NB4 (cell line): ENCODE results near the gene PABPN1L.

Source experiments
- DNase-seq: peaks from one replicate; pipeline ENCODE4 v3.0.0; 2010; ENCODE audit warnings: low read depth
- H3K4me3 ChIP-seq: one replicate; pipeline ENCODE4 v1.5.1; 2011; ENCODE audit warnings: mild to moderate bottlenecking, low read depth, low read length, moderate library complexity
- MYC ChIP-seq: IDR thresholded peaks from 2 replicates; pipeline ENCODE4 v1.6.1; 2011; ENCODE audit warnings: low read depth, low read length
- POLR2A ChIP-seq: IDR thresholded peaks from 2 replicates; pipeline ENCODE4 v1.6.1; 2011; ENCODE audit warnings: mild to moderate bottlenecking; ENCODE audit not compliant: insufficient read length; ENCODE audit errors: extremely low read depth
- TF ChIP-seq, protein P1 (sequence below): IDR thresholded peaks from one replicate; pipeline ENCODE4 v1.5.1; 2012; ENCODE audit warnings: low read depth, low read length
- TF ChIP-seq, protein P2 (sequence below): IDR thresholded peaks from 2 replicates; pipeline ENCODE4 v1.6.1; 2011; ENCODE audit warnings: low read depth, low read length

Gene PABPN1L

DNA sequence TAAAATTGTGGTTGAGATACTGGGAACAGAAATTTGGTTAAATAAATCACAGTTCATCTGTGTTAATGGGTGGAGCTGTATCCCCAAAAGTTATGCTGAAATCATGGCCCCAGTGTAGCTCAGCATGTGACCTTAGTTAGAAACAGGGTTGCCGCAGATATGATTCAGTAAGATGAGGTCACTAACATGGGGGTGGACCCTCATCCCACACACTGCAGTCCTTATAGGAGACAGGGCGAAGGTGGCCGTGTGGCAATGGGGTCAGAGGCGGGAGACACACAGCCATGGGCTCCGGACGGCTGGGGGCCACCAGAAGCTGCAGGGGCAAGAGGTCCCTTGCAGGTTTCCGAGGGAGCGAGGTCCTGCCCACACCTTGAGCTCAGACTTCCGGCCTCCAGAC is 20.4 kb downstream of the PABPN1L start:
- no peak for DNase-seq
- TF ChIP-seq MYC (no peak), POLR2A (no peak)
- TF ChIP-seq, protein P1, sequence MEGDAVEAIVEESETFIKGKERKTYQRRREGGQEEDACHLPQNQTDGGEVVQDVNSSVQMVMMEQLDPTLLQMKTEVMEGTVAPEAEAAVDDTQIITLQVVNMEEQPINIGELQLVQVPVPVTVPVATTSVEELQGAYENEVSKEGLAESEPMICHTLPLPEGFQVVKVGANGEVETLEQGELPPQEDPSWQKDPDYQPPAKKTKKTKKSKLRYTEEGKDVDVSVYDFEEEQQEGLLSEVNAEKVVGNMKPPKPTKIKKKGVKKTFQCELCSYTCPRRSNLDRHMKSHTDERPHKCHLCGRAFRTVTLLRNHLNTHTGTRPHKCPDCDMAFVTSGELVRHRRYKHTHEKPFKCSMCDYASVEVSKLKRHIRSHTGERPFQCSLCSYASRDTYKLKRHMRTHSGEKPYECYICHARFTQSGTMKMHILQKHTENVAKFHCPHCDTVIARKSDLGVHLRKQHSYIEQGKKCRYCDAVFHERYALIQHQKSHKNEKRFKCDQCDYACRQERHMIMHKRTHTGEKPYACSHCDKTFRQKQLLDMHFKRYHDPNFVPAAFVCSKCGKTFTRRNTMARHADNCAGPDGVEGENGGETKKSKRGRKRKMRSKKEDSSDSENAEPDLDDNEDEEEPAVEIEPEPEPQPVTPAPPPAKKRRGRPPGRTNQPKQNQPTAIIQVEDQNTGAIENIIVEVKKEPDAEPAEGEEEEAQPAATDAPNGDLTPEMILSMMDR: no peak
- TF ChIP-seq, protein P2, sequence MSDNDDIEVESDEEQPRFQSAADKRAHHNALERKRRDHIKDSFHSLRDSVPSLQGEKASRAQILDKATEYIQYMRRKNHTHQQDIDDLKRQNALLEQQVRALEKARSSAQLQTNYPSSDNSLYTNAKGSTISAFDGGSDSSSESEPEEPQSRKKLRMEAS: no peak
- H3K4me3 ChIP-seq: no peak overlapping the region

DNA sequence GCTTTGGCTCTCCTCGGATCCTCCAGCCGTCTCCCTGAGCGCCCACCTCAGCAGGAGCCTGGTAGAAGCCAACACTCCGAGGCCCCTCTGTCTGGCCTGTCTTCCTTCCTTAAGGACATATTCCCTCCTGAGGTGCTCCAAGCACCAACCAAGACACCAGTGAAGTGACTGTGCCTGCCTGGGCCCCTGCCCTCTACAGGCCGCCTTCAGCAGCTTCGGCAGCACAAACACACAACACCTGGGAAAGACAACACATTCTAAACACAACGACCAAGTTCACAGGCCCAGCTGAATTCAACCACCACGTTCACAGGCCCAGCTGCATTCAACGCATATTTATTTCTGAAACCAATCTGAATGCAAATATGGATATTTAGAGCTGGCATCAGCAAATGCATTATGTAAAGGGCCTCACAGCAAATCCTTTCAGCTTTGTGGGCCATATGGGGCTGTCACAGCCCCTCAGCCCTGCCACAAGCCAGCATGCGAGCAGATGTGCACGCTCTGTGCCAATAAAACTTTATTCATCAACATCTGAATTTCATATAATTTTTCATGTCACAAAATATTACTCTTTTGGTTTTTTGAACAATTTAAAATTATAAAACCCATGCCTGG is 21.9 kb downstream of the PABPN1L start:
- peak; percentile 49 for DNase-seq
- H3K4me3 ChIP-seq: no peak overlapping the region
- TF ChIP-seq, protein P1: peak; percentile 34
- TF ChIP-seq, protein P2: no peak

DNA sequence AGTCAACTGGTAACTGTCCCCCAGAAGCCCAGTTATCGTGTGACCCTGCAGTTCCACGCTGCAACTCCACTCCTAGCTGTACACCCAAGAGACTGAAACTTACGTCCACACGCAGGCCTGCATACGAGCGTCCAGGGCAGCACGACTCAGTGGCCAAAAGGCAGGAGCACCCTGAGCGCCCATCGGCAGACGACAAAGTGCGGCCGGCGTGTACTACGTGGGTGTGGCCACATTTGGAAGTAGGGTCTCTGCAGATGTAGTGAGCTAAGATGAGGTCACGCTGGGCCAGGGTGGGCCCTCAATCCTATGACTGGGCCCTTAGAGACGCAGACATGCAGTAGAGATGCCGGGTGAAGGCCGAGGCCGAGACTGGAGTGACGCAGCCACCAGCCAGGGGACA is 23.2 kb downstream of the PABPN1L start:
- H3K4me3 ChIP-seq: no peak overlapping the region
- no peak for DNase-seq
- TF ChIP-seq MYC: no peak
- TF ChIP-seq, protein P2: no peak
- TF ChIP-seq POLR2A: no peak
- TF ChIP-seq, protein P1: no peak

DNA sequence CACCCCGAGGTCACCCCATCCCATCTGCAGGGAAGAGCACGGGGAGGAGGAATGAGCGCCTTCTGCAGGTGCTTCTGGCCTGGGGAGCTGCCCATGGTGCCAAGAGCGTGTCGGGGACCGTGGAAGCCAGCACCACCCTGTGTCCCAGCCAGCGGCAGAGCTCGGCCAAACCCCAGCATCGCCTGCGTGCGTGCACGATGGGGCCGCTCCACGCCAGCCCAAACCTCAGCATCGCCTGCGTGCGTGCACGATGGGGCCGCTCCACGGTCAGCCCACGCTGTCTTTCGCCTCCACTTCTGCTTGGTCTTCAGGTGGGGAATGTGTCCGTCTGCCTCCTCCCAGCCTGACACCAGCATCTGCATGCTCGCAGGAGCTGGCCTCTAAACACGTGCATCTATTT is 23.7 kb downstream of the PABPN1L start:
- TF ChIP-seq, protein P1: no peak
- TF ChIP-seq POLR2A (no peak), MYC (no peak)
- TF ChIP-seq, protein P2: no peak
- DNase-seq: no peak
- H3K4me3 ChIP-seq: no peak overlapping the region

DNA sequence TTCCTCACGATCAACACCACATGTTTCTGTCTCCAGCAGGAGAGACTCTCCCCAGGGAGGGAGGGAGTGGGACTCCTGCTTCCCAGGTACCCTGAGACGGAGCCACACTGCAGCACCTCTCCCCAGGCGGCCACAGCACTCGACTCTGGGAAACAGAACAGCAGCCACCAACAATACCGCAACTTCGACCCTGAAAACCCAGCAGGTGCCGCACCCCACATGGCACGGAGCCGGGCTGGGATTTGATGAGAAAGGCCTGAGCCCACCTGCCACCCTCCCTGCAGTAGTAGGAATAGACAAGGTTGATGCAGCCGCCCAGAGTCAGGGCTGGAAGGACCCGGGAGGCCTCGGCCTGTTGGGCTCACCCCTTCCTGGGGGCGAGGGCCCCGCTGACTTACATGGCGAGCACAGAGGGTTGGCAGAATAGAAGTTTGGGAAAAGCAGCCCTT is 24.1 kb downstream of the PABPN1L start:
- TF ChIP-seq, protein P1: no peak
- TF ChIP-seq POLR2A (no peak), MYC (no peak)
- TF ChIP-seq, protein P2: no peak
- no peak for DNase-seq
- H3K4me3 ChIP-seq: no peak overlapping the region
